ENCODE results near the gene GRIA4. TPM values are rescaled to one million over a fixed set of nuclear protein-coding genes. Genes with fewer than 3 reads are reported as not detected.

GRIA4 gene
- total RNA-seq, 1 donor from 2014 or later = 0.27 TPM

GRCh38 chr11:105699203-105699602, 89.3 kb downstream of the GRIA4 start:
- Mint-ChIP-seq H3K4me3 (ENCODE audit: unreplicated experiment) (no peak overlapping the region), H3K4me1 (ENCODE audit: low read depth, unreplicated experiment) (no peaks in the 10 kb centered on the region), H3K9me3 (ENCODE audit: unreplicated experiment) (no peaks in the 10 kb centered on the region), H3K36me3 (ENCODE audit: low read depth, unreplicated experiment) (no peaks in the 10 kb centered on the region), H3K27ac (ENCODE audit: unreplicated experiment) (no peak overlapping the region), H3K27me3 (ENCODE audit: low read depth, unreplicated experiment) (no peaks in the 10 kb centered on the region)
- H2AFZ ChIP-seq (ENCODE audit: low read depth, low read length) = no peak overlapping the region
- H3K27me3 ChIP-seq (ENCODE audit: insufficient read depth, low read length) = no peaks in the 10 kb centered on the region
- H3K79me2 ChIP-seq (ENCODE audit: insufficient read depth, low read length) = no peaks in the 10 kb centered on the region
- no peak for DNase-seq (ENCODE audit: low read depth)
- no peak overlapping the region for H3K9ac ChIP-seq (ENCODE audit: low read length)
- no peak for TF ChIP-seq EZH2 (IDR thresholded peaks at IDR 0.05; ENCODE audit: insufficient read depth, low read length)
- no peak for TF ChIP-seq CTCF (IDR thresholded peaks at IDR 0.05; ENCODE audit: insufficient read depth, low read depth, low read length)
- no peaks in the 10 kb centered on the region for H3K36me3 ChIP-seq (ENCODE audit: insufficient read depth, low read length)
- H3K4me1 ChIP-seq (ENCODE audit: insufficient read depth, low read length) = no peaks in the 10 kb centered on the region
- H3K4me3 ChIP-seq (ENCODE audit: insufficient read depth, low read depth, low read length) = no peak overlapping the region
- no peak overlapping the region for H3K4me2 ChIP-seq (ENCODE audit: low read length)
- no peak for FAIRE-seq
- H3K9me3 ChIP-seq (ENCODE audit: insufficient read depth, low read depth, low read length) = no peaks in the 10 kb centered on the region
- no peak overlapping the region for H3K27ac ChIP-seq (ENCODE audit: low read depth, low read length)
- H4K20me1 ChIP-seq (ENCODE audit: insufficient read depth, low read length) = no peaks in the 10 kb centered on the region

GRCh38 chr11:105700271-105700670, 90.4 kb downstream of the GRIA4 start:
- Mint-ChIP-seq H3K4me3 (ENCODE audit: unreplicated experiment) (no peak overlapping the region), H3K4me1 (ENCODE audit: low read depth, unreplicated experiment) (no peaks in the 10 kb centered on the region), H3K27ac (ENCODE audit: unreplicated experiment) (no peak overlapping the region), H3K36me3 (ENCODE audit: low read depth, unreplicated experiment) (no peaks in the 10 kb centered on the region), H3K9me3 (ENCODE audit: unreplicated experiment) (no peaks in the 10 kb centered on the region), H3K27me3 (ENCODE audit: low read depth, unreplicated experiment) (no peaks in the 10 kb centered on the region)
- Histone ChIP-seq H3K9ac (ENCODE audit: low read length) (no peak overlapping the region), H3K9me3 (ENCODE audit: insufficient read depth, low read depth, low read length) (no peaks in the 10 kb centered on the region), H3K27ac (ENCODE audit: low read depth, low read length) (no peak overlapping the region), H3K4me3 (ENCODE audit: insufficient read depth, low read depth, low read length) (no peak overlapping the region), H2AFZ (ENCODE audit: low read depth, low read length) (no peak overlapping the region), H3K4me1 (ENCODE audit: insufficient read depth, low read length) (no peaks in the 10 kb centered on the region), H3K27me3 (ENCODE audit: insufficient read depth, low read length) (no peaks in the 10 kb centered on the region), H3K36me3 (ENCODE audit: insufficient read depth, low read length) (no peaks in the 10 kb centered on the region), H3K4me2 (ENCODE audit: low read length) (no peak overlapping the region), H4K20me1 (ENCODE audit: insufficient read depth, low read length) (no peaks in the 10 kb centered on the region), H3K79me2 (ENCODE audit: insufficient read depth, low read length) (no peaks in the 10 kb centered on the region)
- FAIRE-seq (no peak), DNase-seq (ENCODE audit: low read depth) (no peak)
- no peak for TF ChIP-seq EZH2 (IDR thresholded peaks at IDR 0.05; ENCODE audit: insufficient read depth, low read length)
- TF ChIP-seq CTCF (IDR thresholded peaks at IDR 0.05; ENCODE audit: insufficient read depth, low read depth, low read length) = no peak

DNA sequence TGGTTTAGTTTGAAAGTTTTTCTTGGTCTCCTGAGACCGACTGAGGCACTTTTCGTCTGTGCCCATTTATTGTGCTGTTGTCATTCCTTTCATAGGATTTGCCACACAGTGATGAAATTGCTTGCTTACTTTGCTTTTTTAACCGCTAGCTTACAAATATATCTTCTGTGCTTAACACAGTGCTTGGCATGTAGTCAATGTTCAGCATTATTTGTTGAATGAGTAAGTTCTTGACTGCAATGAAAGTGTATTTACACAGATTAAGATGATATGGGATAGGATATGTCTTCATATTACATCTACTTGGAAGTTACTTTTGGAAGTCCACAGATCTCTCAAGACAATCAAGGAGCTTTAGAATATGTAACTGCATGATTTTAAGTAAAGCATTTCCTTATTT, 91.2 kb downstream of the GRIA4 start:
- H3K9me3 Mint-ChIP-seq (ENCODE audit: unreplicated experiment) = no peaks in the 10 kb centered on the region
- H3K9me3 ChIP-seq (ENCODE audit: insufficient read depth, low read depth, low read length) = no peaks in the 10 kb centered on the region
- H3K4me2 ChIP-seq (ENCODE audit: low read length) = no peak overlapping the region

More for the DNA sequence above, 91.2 kb downstream of the GRIA4 start:
- TF ChIP-seq CTCF (IDR thresholded peaks at IDR 0.05; ENCODE audit: insufficient read depth, low read depth, low read length) = no peak
- TF ChIP-seq EZH2 (IDR thresholded peaks at IDR 0.05; ENCODE audit: insufficient read depth, low read length) = no peak
- DNase-seq (ENCODE audit: low read depth) = no peak
- H4K20me1 ChIP-seq (ENCODE audit: insufficient read depth, low read length) = no peaks in the 10 kb centered on the region
- H2AFZ ChIP-seq (ENCODE audit: low read depth, low read length) = no peak overlapping the region
- no peaks in the 10 kb centered on the region for H3K36me3 Mint-ChIP-seq (ENCODE audit: low read depth, unreplicated experiment)
- no peaks in the 10 kb centered on the region for H3K27me3 ChIP-seq (ENCODE audit: insufficient read depth, low read length)
- H3K27me3 Mint-ChIP-seq (ENCODE audit: low read depth, unreplicated experiment) = no peaks in the 10 kb centered on the region
- no peak overlapping the region for H3K4me3 Mint-ChIP-seq (ENCODE audit: unreplicated experiment)
- no peaks in the 10 kb centered on the region for H3K36me3 ChIP-seq (ENCODE audit: insufficient read depth, low read length)
- FAIRE-seq = no peak
- no peaks in the 10 kb centered on the region for H3K4me1 ChIP-seq (ENCODE audit: insufficient read depth, low read length)
- no peaks in the 10 kb centered on the region for H3K4me1 Mint-ChIP-seq (ENCODE audit: low read depth, unreplicated experiment)
- H3K9ac ChIP-seq (ENCODE audit: low read length) = no peak overlapping the region
- no peak overlapping the region for H3K4me3 ChIP-seq (ENCODE audit: insufficient read depth, low read depth, low read length)
- H3K27ac ChIP-seq (ENCODE audit: low read depth, low read length) = no peak overlapping the region
- no peak overlapping the region for H3K27ac Mint-ChIP-seq (ENCODE audit: unreplicated experiment)
- H3K79me2 ChIP-seq (ENCODE audit: insufficient read depth, low read length) = no peaks in the 10 kb centered on the region
